Astrocyte (in vitro differentiated cells and primary cell): ENCODE measurements around the gene CBX7. TPM values are rescaled to one million over a fixed set of nuclear protein-coding genes. Genes with fewer than 3 reads are reported as not detected.

Source experiments
- DNase-seq: peaks from one replicate; pipeline ENCODE4 v3.0.0-alpha.2; 2010; ENCODE audit warnings: low read depth
- FAIRE-seq: peaks from 2 replicates; lab custom pipeline; 2011; peaks lifted over from hg19 to GRCh38; lab: Jason Lieb, UNC
- H2AFZ ChIP-seq: 2 replicates; pipeline ENCODE4 v1.6.0; 2012; ENCODE audit warnings: low read depth, low read length, inconsistent platforms
- H3K27ac ChIP-seq: 2 replicates; pipeline ENCODE4 v1.5.1; 2011; ENCODE audit warnings: low read depth, low read length, inconsistent platforms
- H3K27me3 ChIP-seq: 2 replicates; pipeline ENCODE4 v1.6.0; 2011; ENCODE audit warnings: low read length, inconsistent platforms; ENCODE audit not compliant: insufficient read depth
- H3K36me3 ChIP-seq: 2 replicates; pipeline ENCODE4 v1.5.1; 2011; ENCODE audit warnings: low read length, inconsistent platforms; ENCODE audit not compliant: insufficient read depth
- H3K4me1 ChIP-seq: 2 replicates; pipeline ENCODE4 v1.5.1; 2011; ENCODE audit warnings: low read length, inconsistent platforms; ENCODE audit not compliant: insufficient read depth
- H3K4me2 ChIP-seq: 2 replicates; pipeline ENCODE4 v1.6.0; 2012; ENCODE audit warnings: low read length, inconsistent platforms
- H3K4me3 ChIP-seq: 2 replicates; pipeline ENCODE4 v1.5.1; 2011; ENCODE audit warnings: low read depth, mild to moderate bottlenecking, low read length, inconsistent platforms; ENCODE audit not compliant: insufficient read depth
- H3K79me2 ChIP-seq: 2 replicates; pipeline ENCODE4 v1.6.0; 2012; ENCODE audit warnings: mild to moderate bottlenecking, low read length, inconsistent platforms; ENCODE audit not compliant: insufficient read depth
- H3K9ac ChIP-seq: 2 replicates; pipeline ENCODE4 v1.6.0; 2012; ENCODE audit warnings: mild to moderate bottlenecking, low read length, inconsistent platforms
- H3K9me3 ChIP-seq: 2 replicates; pipeline ENCODE4 v1.5.1; 2012; ENCODE audit warnings: low read depth, mild to moderate bottlenecking, low read length, inconsistent platforms; ENCODE audit not compliant: insufficient read depth
- H4K20me1 ChIP-seq: 2 replicates; pipeline ENCODE4 v1.6.0; 2012; ENCODE audit warnings: low read length, inconsistent platforms; ENCODE audit not compliant: insufficient read depth
- H3K27ac Mint-ChIP-seq: one replicate; pipeline ENCODE4 v1.8.0; 2021; ENCODE audit warnings: mild to moderate bottlenecking, mixed read lengths; ENCODE audit not compliant: unreplicated experiment
- H3K27me3 Mint-ChIP-seq: one replicate; pipeline ENCODE4 v1.8.0; 2021; ENCODE audit warnings: low read depth, mixed read lengths; ENCODE audit not compliant: unreplicated experiment
- H3K36me3 Mint-ChIP-seq: one replicate; pipeline ENCODE4 v1.8.0; 2021; ENCODE audit warnings: low read depth, mixed read lengths; ENCODE audit not compliant: unreplicated experiment
- H3K4me1 Mint-ChIP-seq: one replicate; pipeline ENCODE4 v1.8.0; 2021; ENCODE audit warnings: low read depth, mixed read lengths; ENCODE audit not compliant: unreplicated experiment
- H3K4me3 Mint-ChIP-seq: one replicate; pipeline ENCODE4 v1.8.0; 2021; ENCODE audit warnings: mild to moderate bottlenecking, moderate library complexity, mixed read lengths; ENCODE audit not compliant: unreplicated experiment
- H3K9me3 Mint-ChIP-seq: one replicate; pipeline ENCODE4 v1.8.0; 2021; ENCODE audit warnings: mild to moderate bottlenecking, mixed read lengths; ENCODE audit not compliant: unreplicated experiment
- EZH2 ChIP-seq: IDR thresholded peaks from 2 replicates; pipeline ENCODE4 v1.6.1; 2012; ENCODE audit warnings: mild to moderate bottlenecking, low read length, inconsistent platforms; ENCODE audit not compliant: insufficient read depth
- total RNA-seq: library from RNA; stranded (reverse); gene quantifications from 2 replicates; pipeline ENCODE4 v1.2.1, GENCODE V29; 2021
- TF ChIP-seq, protein P1 (sequence below): IDR thresholded peaks from 2 replicates; pipeline ENCODE4 v1.5.1; 2011; ENCODE audit warnings: low read depth, mild to moderate bottlenecking, inconsistent platforms, low read length, moderate library complexity; ENCODE audit not compliant: insufficient read depth

The CBX7 gene
- total RNA-seq, 1 donor from 2014 or later = 1.2 TPM

DNA sequence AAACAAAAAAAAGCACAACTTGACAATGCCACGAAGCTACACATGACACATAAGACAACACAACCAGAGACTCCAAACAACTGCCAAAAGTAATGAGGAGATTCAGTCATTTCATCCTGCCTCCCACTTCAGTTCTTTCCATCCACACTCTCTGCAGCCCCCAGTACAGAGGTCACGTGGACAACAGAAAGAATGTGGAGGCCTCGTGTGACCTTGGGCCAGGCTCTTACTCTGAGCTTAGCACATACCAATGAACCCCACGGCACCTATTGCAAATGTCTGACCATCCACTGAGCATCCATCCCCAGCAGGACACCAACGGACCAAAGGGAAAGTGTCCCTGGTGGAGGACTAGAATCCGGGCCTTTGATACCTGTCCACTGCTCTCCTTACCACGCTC lies 12.5 kb downstream of the CBX7 start:
- Mint-ChIP-seq H3K4me1 (no peaks in the 10 kb centered on the region), H3K27me3 (peaks cover 29% of the 10 kb centered on the region), H3K9me3 (no peaks in the 10 kb centered on the region), H3K4me3 (no peak overlapping the region), H3K27ac (no peak overlapping the region), H3K36me3 (no peaks in the 10 kb centered on the region)
- Histone ChIP-seq H3K36me3 (no peaks in the 10 kb centered on the region), H2AFZ (no peak overlapping the region), H3K4me2 (no peak overlapping the region), H4K20me1 (no peaks in the 10 kb centered on the region), H3K27me3 (no peaks in the 10 kb centered on the region), H3K4me1 (peaks cover 9% of the 10 kb centered on the region), H3K9me3 (no peaks in the 10 kb centered on the region), H3K4me3 (no peak overlapping the region), H3K9ac (no peak overlapping the region), H3K27ac (no peak overlapping the region), H3K79me2 (no peaks in the 10 kb centered on the region)
- DNase-seq (no peak), FAIRE-seq (no peak)
- no peak for TF ChIP-seq EZH2
- TF ChIP-seq, protein P1, sequence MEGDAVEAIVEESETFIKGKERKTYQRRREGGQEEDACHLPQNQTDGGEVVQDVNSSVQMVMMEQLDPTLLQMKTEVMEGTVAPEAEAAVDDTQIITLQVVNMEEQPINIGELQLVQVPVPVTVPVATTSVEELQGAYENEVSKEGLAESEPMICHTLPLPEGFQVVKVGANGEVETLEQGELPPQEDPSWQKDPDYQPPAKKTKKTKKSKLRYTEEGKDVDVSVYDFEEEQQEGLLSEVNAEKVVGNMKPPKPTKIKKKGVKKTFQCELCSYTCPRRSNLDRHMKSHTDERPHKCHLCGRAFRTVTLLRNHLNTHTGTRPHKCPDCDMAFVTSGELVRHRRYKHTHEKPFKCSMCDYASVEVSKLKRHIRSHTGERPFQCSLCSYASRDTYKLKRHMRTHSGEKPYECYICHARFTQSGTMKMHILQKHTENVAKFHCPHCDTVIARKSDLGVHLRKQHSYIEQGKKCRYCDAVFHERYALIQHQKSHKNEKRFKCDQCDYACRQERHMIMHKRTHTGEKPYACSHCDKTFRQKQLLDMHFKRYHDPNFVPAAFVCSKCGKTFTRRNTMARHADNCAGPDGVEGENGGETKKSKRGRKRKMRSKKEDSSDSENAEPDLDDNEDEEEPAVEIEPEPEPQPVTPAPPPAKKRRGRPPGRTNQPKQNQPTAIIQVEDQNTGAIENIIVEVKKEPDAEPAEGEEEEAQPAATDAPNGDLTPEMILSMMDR = no peak

DNA sequence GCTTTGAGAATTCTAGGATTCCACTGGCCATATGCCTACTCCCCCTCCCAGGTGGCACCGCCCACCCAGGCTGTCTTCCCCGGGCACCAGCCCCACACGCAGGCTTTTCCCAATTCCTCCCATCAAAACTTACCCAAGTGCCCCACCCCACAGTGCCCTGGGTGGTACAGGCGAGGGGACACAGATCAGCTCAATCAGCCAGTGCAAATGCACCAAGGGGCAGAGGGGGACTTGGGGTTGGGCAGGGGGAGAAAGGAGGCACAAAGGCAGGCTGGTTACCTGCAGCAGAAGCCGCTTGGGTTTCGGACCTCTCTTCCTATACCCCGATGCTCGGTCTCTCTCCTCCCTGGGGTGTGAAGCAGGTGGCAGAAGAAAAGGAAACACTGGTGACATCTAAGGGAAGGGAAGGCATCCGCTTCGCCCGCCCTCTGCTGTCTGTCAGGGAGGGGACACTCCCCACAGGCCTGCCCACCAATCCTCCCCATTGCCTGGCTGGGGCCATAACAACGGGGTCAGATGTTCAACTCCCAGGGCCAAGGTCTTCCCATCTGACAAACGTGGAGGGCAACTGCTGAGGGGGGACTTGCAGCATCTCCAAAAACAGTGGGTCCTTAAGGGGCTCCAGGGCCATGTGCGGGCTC lies 14.0 kb downstream of the CBX7 start:
- H3K4me3 Mint-ChIP-seq = no peak overlapping the region
- no peaks in the 10 kb centered on the region for H3K4me1 ChIP-seq
- H4K20me1 ChIP-seq = no peaks in the 10 kb centered on the region
- H3K9me3 Mint-ChIP-seq = no peaks in the 10 kb centered on the region
- TF ChIP-seq, protein P1 = no peak
- H3K4me3 ChIP-seq = no peak overlapping the region
- no peak overlapping the region for H3K27ac ChIP-seq
- no peaks in the 10 kb centered on the region for H3K79me2 ChIP-seq
- FAIRE-seq (no peak), DNase-seq (no peak)
- no peaks in the 10 kb centered on the region for H3K36me3 ChIP-seq
- peaks cover 1% of the 10 kb centered on the region for H3K36me3 Mint-ChIP-seq
- no peak overlapping the region for H3K27ac Mint-ChIP-seq
- no peaks in the 10 kb centered on the region for H3K4me1 Mint-ChIP-seq
- H3K9ac ChIP-seq = no peak overlapping the region
- no peak overlapping the region for H2AFZ ChIP-seq
- no peak overlapping the region for H3K4me2 ChIP-seq
- peaks cover 33% of the 10 kb centered on the region for H3K27me3 Mint-ChIP-seq
- no peaks in the 10 kb centered on the region for H3K27me3 ChIP-seq
- no peaks in the 10 kb centered on the region for H3K9me3 ChIP-seq

DNA sequence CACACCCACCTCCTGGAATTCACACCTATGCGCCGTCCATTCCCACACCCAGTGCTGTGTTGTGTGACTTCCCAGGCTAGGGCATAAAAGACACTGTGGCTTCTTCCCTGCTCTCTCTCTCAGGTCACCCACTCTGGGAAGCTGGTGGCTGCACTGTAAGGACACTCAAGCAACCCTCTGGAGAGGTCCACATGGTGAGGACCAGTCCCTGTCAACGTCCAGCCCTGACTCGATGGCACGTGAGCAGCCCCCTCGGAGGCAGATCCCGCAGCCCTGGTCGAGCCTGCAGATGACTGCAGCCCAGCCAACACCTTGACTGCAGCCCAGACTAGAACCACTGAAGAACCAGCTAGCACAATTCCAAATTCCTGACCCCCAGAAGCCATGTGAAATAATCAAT lies 16.2 kb downstream of the CBX7 start:
- Histone ChIP-seq H4K20me1 (no peaks in the 10 kb centered on the region), H3K9ac (no peak overlapping the region), H3K36me3 (no peaks in the 10 kb centered on the region), H3K4me1 (no peaks in the 10 kb centered on the region), H3K9me3 (no peaks in the 10 kb centered on the region), H2AFZ (no peak overlapping the region), H3K27ac (no peak overlapping the region), H3K4me3 (no peak overlapping the region), H3K27me3 (no peaks in the 10 kb centered on the region), H3K79me2 (no peaks in the 10 kb centered on the region), H3K4me2 (no peak overlapping the region)
- H3K27ac Mint-ChIP-seq = no peak overlapping the region
- peaks cover 2% of the 10 kb centered on the region for H3K9me3 Mint-ChIP-seq
- DNase-seq (no peak), FAIRE-seq (no peak)
- TF ChIP-seq, protein P1 = no peak
- peaks cover 42% of the 10 kb centered on the region for H3K27me3 Mint-ChIP-seq
- peaks cover 6% of the 10 kb centered on the region for H3K4me1 Mint-ChIP-seq
- H3K36me3 Mint-ChIP-seq = peaks cover 1% of the 10 kb centered on the region
- H3K4me3 Mint-ChIP-seq = no peak overlapping the region
